ENCODE results near the gene EPB41L3.

EPB41L3 gene

GRCh38 chr18:5543773-5544389, at the start of gene EPB41L3:
Gene EPB41L3 (minus strand): TSS chr18:5543997. CDS start chr18:5489183, 54,814 bp downstream.
- Histone ChIP-seq H3K27ac (no peak within 1 kb of the TSS), H3K4me3 (ENCODE audit: low read depth in 1 of 2, low read length in 1 of 2) (peak within 1 kb of the TSS in 1 of 2 experiments; percentile 21)

GRCh38 chr18:5588529-5588928, 44.7 kb upstream of the EPB41L3 start:
- H3K27ac ChIP-seq = no peak overlapping the region
- TF ChIP-seq CTCF (IDR thresholded peaks at IDR 0.05) = no peak
- peaks cover 30% of the 10 kb centered on the region for H3K27me3 ChIP-seq

More at GRCh38 chr18:5543773-5544389, at the start of gene EPB41L3:
- Histone ChIP-seq H3K36me3 (no peaks in the 10 kb centered on the region), H3K27me3 (peaks cover 100% of the 10 kb centered on the region), H3K4me1 (ENCODE audit: control insufficient read depth in 1 of 2, insufficient read depth in 1 of 2, low read depth in 1 of 2, low read length in 1 of 2) (peaks cover 3 to 9% of the 10 kb centered on the region in 2 experiments), H3K9me3 (no peaks in the 10 kb centered on the region)
- TF ChIP-seq CTCF (IDR thresholded peaks at IDR 0.05) = no peak

GRCh38 chr18:5585653-5586052, 41.9 kb upstream of the EPB41L3 start:
- no peak for TF ChIP-seq CTCF (IDR thresholded peaks at IDR 0.05)
- H3K27ac ChIP-seq = no peak overlapping the region
- H3K4me3 ChIP-seq (ENCODE audit: low read depth in 1 of 2, low read length in 1 of 2) = no peak overlapping the region
- peaks cover 30% of the 10 kb centered on the region for H3K27me3 ChIP-seq
- no peaks in the 10 kb centered on the region for H3K9me3 ChIP-seq
- no peaks in the 10 kb centered on the region for H3K36me3 ChIP-seq
- H3K4me1 ChIP-seq (ENCODE audit: control insufficient read depth in 1 of 2, insufficient read depth in 1 of 2, low read depth in 1 of 2, low read length in 1 of 2) = no peaks in the 10 kb centered on the region

More at GRCh38 chr18:5588529-5588928, 44.7 kb upstream of the EPB41L3 start:
- Histone ChIP-seq H3K4me3 (ENCODE audit: low read depth in 1 of 2, low read length in 1 of 2) (no peak overlapping the region), H3K9me3 (no peaks in the 10 kb centered on the region), H3K36me3 (no peaks in the 10 kb centered on the region), H3K4me1 (ENCODE audit: control insufficient read depth in 1 of 2, insufficient read depth in 1 of 2, low read depth in 1 of 2, low read length in 1 of 2) (no peaks in the 10 kb centered on the region)

GRCh38 chr18:5584746-5585417, 41.1 kb upstream of the EPB41L3 start:
- Histone ChIP-seq H3K27me3 (peaks cover 26% of the 10 kb centered on the region), H3K4me1 (ENCODE audit: control insufficient read depth in 1 of 2, insufficient read depth in 1 of 2, low read depth in 1 of 2, low read length in 1 of 2) (no peaks in the 10 kb centered on the region), H3K27ac (no peak overlapping the region), H3K4me3 (ENCODE audit: low read depth in 1 of 2, low read length in 1 of 2) (no peak overlapping the region), H3K36me3 (no peaks in the 10 kb centered on the region), H3K9me3 (no peaks in the 10 kb centered on the region)
- TF ChIP-seq CTCF (IDR thresholded peaks at IDR 0.05) = no peak

- Histone ChIP-seq H3K4me1 (ENCODE audit: control insufficient read depth in 1 of 2, insufficient read depth in 1 of 2, low read depth in 1 of 2, low read length in 1 of 2) (no peaks in the 10 kb centered on the region), H3K27me3 (peaks cover 26% of the 10 kb centered on the region), H3K9me3 (no peaks in the 10 kb centered on the region), H3K36me3 (no peaks in the 10 kb centered on the region), H3K27ac (no peak overlapping the region), H3K4me3 (ENCODE audit: low read depth in 1 of 2, low read length in 1 of 2) (no peak overlapping the region)
- TF ChIP-seq CTCF (IDR thresholded peaks at IDR 0.05) = no peak
Observed at GRCh38 chr18:5582849-5583681, 39.3 kb upstream of the EPB41L3 start.

Data from neutrophil (primary cell).